ENCODE results near the gene CCNC. TPM values are rescaled to one million over a fixed set of nuclear protein-coding genes. Genes with fewer than 3 reads are reported as not detected.
"Not testable (repeated sequence)": the region's sequence is repeated elsewhere in the genome, so short reads cannot be mapped to it uniquely, and the experiment has no call there.

The CCNC gene
- polyA plus RNA-seq, 3 donors = 25.2 to 41.7 (median 32.6) TPM

DNA sequence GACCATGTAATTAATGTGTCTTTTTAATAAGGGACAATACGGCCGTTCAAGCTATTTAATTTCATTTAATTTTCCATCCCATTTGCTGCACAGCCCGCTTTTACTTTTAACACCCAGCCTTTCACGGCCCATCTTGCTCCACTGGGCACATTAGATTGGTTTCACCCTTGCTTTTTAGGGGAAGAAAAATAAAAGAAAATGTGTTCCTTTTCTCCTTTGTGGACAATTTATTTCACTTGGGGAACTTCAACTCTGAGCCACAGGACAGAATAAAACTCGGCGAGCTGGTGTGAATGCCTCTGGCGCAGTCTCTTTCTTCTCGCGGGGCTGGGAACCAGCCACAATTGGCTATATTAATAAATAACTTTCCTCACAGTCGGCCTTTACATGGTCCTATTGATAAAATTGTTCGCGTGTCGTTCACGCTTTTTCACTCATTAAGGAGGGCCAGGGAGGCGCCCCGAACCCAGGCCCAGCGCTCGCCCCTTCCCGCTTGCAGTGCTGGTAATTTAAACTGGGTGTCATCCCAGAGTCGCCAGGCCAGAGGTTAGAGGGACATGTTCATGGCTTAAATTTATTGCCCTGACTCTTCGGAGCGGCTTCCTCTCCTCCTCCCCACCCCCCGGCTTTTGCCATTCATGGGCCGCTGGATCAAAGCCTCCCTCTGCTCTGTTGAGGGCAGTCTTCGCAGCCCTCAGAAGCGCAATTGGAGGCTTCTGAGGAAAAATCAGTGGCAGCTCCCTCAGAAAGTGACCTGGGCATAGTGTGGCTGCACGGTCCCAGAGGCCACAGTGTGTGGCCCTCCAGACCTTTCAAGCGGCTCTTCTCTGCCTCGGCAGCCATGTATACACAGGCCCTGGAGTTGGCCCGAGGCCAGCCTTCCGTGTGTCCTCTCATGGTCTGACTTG lies 36.0 kb upstream of the CCNC start:
- 11 to 13% (median 13%) methylated on average over 31 of the region's 31 CpGs for WGBS, 3 donors

DNA sequence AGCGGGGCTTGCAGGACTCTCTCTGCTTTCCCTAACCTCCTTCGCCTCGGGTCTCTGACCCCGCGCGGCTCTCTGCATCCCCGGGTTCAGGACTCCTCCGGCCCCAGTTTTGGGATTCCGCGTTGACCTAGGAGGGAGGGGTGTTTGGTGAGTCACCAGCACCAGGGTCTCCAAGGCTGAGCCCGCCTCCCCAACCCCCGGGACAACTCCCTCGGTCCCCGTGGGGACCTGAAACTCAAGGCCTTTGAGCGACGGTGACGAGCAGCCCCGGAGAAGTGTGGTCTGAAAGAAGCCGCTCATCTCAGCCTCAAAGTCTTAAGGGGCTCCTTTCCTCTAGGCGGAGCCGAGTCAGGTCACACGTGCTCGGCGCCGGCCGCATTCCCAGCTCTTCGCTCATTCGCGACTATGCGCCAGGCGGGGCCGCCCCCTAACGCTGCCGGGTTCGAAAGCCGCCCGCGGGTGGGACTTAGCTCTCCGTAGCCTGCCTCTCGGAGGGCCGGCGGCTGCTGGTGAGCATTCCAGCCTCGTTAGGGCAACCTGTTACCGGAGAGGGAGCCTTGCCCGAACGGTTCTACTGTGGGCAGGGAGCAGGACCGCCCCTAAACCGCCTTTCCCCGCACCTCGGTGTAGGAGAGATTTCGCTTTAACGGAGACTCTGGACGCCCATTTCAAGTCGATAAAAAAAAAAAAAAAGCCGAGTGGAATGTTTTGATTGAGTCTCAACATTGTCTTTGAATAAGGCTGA lies 35.1 kb upstream of the CCNC start:
- 1 to 4% (median 2%) methylated on average over 55 of the region's 55 CpGs for WGBS, 3 donors

More for the DNA sequence above, 36.0 kb upstream of the CCNC start:
- no peak overlapping the region for H3K27ac ChIP-seq (ENCODE audit: low read depth, low read length)

DNA sequence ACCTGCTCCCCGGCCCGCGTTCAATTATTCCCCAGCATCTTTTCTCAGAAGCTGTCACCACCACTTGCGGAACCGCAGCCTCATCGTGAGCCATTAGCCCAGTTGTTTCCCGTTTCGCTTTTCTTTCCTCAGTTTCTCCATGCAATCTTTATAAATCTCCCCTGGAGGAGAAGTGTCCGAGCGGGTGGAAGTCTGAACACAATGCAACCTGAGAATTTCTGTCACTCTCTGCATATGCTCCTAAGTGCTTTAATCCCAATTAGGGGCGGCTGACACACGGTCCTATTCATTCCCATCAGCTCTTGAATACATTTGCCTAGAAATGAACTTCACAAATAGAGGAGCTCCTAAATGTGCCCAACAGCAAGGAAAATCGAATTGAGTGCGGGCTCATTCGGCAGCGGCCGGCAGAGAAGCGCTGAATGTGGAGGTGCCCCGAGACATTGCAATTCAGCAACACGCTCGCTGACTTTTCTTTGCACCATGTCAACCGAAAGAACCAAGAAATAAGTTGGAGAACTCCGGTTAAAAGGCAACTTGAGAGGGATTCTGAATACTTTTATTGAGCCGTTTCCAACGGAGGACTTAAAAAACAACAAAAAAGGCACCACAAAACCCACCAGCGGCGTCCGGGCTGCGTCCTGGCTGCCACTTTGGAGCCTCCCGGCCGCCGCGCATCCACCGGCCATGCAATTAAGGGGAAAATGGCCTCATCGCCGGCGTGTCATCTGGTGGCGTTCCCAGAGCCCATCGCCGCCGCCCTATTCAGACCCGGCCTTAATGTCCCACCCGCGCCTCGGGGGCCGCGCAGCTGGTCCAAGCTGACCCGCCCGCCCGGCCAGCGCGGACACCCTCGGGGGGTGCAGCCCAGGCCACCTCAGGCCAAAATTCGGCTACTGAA lies 34.3 kb upstream of the CCNC start:
- 6% methylated on average over 54 of the region's 54 CpGs for WGBS, 3 donors
- no peak overlapping the region for H3K27ac ChIP-seq (ENCODE audit: low read depth, low read length)

More for the DNA sequence above, 35.1 kb upstream of the CCNC start:
- no peak overlapping the region for H3K27ac ChIP-seq (ENCODE audit: low read depth, low read length)

DNA sequence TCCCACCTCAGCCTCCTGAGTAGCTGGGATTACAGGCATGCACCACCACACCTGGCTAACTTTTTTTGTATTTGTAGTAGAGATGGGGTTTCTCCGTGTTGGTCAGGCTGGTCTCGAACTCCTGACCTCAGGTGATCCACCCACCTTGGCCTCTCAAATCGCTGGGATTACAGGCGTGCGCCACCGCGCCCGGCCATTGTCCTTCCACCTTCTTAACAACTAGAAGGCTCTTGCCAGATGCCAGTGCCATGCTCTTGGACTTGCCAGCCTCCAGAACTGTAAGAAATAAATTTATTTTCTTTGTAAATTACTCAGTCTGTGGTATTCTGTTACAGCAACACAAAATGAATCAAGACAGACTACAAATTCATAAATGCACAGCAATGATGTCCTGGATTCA lies 26.2 kb upstream of the CCNC start:
- not testable (repeated sequence) for H3K27ac ChIP-seq (ENCODE audit: low read depth, low read length)
- 67 to 74% (median 69%) methylated on average over 8 of the region's 8 CpGs for WGBS, 3 donors

DNA sequence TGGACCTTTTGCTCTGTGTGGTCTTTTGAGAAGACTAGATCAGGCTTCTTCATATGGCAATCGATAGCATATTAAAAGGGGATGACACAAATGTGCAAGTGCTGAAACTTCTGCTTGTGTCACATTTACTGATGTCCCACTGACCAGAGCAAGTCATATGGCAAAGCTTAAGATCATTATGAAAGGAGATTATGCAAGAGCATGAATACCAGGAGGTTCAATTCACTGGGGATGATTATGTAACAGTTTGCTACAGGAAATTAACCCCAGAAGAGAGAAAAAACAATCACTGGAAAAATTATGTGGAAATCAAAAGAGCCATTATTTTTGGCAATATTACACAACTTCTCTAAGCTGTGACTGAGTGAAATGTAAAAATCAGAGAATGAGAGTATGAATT lies 24.4 kb upstream of the CCNC start:
- H3K27ac ChIP-seq (ENCODE audit: low read depth, low read length) = no peak overlapping the region
- 25 to 40% (median 29%) methylated on average over 1 of the region's 1 CpG for WGBS, 3 donors

DNA sequence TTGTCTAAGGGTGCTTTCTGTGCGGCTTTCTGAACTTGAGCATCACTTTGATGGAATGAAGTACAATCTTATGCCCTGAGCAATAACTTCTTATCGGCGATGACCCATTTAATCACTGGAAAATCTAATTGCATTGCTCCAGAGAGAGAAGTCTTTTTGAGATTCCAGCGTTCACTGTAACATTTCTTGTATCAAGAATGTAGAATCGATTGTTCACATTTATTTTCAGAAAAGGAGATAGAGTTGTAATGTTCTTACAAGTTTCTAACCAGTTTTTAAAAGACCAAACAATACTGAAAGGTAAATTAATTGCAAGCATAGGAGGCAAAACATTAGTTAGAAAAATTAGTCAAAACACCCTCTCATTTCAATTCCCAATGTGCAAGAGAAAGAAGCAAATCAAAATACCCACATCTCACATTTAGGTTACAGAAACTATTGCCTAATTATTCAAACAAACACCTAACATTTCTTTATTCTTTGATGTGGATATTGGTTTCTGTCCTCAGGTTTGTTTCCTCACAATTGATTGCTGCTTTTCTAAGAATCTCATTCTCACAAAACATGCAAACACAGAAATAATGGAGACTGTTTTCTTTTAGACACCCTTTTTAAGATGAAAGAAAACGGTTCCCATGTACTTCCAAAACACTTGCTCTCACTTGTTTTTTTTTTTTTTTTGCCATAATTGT lies 23.4 kb upstream of the CCNC start:
- WGBS, 3 donors = 23 to 34% (median 24%) methylated on average over 6 of the region's 6 CpGs
- H3K27ac ChIP-seq (ENCODE audit: low read depth, low read length) = no peak overlapping the region

DNA sequence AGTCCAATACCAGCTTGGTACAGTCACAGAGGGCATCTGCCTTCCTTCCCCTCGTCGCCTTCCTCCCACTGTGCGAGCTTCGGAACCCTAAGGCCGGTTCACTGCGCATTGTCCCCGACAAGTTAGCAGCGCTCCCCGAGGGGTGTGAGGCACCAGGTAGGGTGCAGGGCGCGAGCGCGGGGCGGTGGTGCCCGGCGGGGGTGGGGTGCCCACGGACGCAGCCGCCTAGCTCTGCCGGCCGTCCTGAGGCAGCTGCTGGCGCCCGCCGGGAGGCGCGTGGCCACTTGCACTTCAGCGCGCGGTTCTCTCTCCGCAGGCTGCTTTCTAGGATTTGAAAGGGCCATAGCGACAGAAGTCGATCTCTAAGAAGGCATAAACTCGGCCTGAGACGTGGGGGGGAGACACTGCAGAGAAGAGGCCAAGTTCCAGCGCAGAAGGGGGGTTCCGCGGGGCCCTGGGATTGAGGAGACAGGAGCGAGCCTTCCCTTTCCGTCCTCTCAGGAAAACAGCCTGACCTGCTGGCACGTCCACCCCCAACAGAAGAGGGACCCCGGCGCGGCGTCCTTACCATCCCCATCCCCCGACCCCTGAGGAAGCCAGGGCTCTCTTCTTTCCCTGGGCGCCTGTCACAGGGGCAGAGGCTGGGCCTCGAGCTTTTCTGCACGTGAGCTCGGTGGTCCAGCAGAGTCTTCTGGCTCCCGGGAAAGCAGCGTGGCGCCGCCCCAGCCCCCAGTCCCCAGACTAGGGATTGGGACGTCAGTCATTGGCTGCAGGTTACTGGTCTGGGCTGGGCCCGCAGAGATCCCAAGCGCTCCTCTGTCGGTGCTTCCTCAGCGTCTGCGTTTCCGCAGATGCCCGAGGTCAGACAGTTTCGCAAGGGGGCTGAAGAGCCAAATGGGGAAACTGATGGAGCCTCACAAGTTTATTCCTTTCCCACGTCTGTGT lies 22.5 kb upstream of the CCNC start:
- no peak overlapping the region for H3K27ac ChIP-seq (ENCODE audit: low read depth, low read length)
- WGBS, 3 donors = 5 to 6% (median 6%) methylated on average over 60 to 63 of the region's 63 CpGs

DNA sequence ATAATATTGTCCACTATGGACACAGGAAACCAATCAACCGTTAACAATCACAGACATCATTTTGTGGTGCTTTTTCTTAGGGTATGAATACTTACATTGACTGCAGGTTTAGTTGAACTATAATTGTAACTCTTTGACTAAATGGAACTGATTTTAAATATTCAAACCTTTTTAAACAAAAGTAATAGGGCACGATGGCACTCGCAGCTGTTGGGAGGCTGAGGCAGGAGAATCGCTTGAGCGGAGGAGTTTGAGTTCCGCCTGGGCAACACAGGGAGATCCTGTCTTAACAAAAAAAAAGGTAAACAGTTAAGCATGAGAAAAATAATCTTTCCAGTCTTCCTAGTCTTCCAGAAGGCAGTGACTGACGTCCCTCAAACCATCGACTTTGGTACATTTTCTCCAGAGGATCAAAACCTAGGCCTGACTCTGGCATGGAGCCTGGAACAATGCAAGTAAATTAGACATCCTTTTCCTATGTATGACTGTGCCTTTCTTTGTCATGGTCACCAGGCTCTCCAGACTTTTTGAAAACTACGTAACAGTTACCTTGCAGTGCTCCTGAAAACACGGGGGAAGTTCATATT lies 21.5 kb upstream of the CCNC start:
- 30 to 38% (median 38%) methylated on average over 10 of the region's 10 CpGs for WGBS, 3 donors
- no peak overlapping the region for H3K27ac ChIP-seq (ENCODE audit: low read depth, low read length)

DNA sequence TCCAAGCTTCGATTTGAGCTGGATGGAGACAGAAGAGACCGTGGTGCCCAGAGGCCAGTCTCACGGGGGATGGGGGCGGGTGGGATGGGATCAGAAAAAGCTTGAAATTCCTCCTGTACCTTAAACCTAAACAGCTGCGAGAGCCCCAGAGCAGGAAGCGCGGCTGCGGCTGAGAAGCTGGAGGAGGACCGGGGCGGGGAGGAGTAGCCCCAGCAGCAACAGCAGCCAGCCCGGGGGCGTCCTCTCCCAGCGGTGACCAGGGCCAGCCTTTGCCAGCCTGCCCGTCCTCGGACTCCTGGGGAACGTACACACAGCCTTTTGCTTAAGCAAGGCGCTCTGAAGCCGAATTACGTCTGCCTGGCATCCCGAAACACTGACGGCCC lies 20.8 kb upstream of the CCNC start:
- WGBS, 3 donors = 4 to 8% (median 5%) methylated on average over 21 of the region's 21 CpGs
- H3K27ac ChIP-seq (ENCODE audit: low read depth, low read length) = no peak overlapping the region

DNA sequence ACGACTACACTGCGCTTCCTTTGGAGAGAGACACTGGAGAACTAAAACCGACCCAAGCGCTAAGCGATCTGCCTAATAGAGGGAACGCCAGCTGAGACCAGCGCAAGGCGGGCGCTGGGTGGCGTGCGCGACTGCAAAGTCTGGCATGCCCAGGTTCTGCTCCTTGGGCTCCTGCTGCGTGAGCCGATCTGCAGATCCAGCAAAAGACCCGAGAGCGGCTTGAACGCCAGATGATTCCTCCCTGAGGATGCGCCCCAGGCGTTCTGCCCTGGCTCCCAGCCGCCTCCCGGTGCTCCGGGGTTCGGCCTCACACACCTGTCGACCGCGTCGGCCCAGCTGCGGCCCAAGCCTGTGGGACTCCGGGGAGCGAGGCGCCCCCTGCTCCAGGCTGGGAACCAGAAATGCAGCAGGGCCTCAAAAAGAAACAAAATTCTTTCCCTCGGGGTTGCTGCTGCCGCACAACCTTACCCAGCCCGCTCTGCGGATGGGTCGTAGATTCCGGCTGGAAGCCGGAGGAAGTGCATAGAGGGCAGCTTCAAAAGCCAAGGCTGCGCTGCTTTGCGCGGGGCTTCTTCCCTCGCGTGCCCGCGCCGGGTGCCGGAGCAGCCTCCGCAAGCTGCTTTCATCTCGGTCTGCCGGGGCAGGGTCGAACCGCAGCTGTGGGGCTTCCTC lies 20.3 kb upstream of the CCNC start:
- 1% methylated on average over 52 of the region's 52 CpGs for WGBS, 3 donors
- H3K27ac ChIP-seq (ENCODE audit: low read depth, low read length) = no peak overlapping the region

DNA sequence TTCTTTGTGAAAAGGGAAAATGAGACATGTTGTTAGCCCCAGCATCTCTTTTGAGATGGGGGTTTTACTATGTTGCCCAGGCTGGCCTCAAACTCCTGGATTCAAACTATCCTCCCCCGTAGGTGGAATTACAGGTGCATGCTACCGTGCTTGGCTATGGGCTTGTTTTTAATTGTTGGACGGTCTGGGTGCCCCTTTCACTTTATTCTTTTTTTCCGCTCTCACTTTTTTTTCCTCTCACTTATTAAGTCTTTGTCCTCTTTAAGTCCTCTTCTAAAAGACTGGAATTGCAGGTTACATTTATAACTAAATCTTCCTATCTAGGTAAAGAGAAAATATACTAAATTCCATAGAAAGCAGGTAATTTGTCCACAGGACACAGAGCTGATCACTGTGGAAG lies 19.3 kb upstream of the CCNC start:
- 69 to 87% (median 85%) methylated on average over 4 of the region's 4 CpGs for WGBS, 3 donors
- H3K27ac ChIP-seq (ENCODE audit: low read depth, low read length) = no peak overlapping the region

DNA sequence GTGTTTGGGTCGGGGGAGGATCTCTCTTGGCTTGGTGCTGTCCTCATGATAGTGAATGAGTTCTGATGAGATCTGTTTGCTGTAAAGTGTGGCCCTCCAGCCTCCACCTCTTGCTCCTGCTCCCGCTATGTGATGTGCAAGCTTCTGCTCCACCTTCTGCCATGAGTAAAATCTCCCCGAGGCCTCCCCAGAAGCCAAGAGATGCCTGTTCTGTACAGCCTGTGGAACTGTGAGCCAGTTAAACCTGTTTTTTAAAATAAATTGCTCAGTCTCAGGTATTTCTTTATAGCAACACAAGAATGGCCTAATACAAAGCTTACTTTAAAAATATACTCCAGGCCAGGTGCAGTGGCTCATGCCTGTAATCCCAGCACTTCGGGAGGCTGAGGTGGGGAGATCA lies 11.3 kb upstream of the CCNC start:
- H3K27ac ChIP-seq (ENCODE audit: low read depth, low read length) = no peak overlapping the region
- 71 to 86% (median 84%) methylated on average over 4 of the region's 4 CpGs for WGBS, 3 donors

DNA sequence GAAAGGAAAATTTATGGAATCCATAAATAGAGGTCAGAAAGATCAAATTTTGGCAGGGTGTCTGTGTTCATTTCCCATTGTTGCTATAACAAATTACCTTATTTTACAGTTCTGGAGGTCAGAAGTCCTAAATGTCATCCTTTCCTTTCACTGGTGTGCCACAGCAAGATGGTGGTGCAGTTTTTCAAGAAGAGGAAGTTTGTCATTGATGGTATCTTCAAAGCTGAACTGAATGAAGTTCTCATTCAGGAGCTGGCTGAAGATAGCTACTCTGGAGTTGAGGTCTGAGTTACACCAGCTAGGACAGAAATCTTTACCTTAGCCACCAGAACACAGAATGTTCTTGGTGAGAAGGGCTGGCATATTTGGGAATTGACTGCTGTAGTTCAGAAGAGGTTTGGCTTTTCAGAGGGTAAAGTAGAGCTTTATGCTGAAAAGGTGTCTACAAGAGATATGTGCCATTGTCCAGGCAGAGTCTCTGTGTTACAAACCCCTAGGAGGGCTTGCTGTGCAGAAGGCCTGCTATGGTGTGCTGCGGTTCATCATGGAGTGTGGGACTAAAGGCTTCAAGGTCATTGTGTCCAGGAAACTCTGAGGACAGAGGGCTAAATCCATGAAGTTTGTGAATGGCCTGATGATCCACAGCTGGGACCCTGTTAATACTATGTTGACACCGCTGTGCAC lies 7.2 kb upstream of the CCNC start:
- 94 to 99% (median 97%) methylated on average over 2 of the region's 2 CpGs for WGBS, 3 donors

DNA sequence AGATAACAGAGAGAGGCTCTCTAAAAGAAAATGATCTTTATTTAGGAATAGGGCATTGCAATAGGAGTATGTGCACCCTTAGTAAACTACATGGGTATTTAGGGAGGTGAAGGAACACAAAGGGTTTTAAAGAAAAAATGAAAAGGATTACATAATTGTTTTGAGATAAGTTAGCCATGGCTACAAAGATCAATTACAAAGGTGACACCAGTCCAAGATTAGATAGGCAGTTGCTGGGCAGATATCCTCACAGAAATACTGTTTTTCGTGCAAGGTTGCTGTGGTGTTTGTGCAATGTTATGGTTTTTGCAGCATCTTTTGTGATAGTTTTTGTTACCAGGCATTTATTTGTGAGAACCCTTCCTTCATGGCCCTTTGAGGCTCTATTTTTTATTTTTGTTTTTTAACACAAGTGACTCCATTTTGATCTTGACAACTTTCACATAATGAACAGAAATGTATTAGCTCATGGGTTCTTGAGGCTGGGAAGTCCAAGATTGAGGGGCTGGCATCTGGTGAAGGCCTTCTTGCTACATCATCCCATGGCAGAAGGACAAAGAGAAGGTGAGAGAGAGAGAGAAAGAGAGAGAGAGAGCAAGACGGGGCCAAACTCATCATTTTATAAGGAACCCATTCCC lies 5.6 kb upstream of the CCNC start:
- H3K27ac ChIP-seq (ENCODE audit: low read depth, low read length) = no peak overlapping the region
- WGBS, 3 donors = 73 to 83% (median 78%) methylated on average over 2 of the region's 2 CpGs

More for the DNA sequence above, 7.2 kb upstream of the CCNC start:
- H3K27ac ChIP-seq (ENCODE audit: low read depth, low read length) = no peak overlapping the region

DNA sequence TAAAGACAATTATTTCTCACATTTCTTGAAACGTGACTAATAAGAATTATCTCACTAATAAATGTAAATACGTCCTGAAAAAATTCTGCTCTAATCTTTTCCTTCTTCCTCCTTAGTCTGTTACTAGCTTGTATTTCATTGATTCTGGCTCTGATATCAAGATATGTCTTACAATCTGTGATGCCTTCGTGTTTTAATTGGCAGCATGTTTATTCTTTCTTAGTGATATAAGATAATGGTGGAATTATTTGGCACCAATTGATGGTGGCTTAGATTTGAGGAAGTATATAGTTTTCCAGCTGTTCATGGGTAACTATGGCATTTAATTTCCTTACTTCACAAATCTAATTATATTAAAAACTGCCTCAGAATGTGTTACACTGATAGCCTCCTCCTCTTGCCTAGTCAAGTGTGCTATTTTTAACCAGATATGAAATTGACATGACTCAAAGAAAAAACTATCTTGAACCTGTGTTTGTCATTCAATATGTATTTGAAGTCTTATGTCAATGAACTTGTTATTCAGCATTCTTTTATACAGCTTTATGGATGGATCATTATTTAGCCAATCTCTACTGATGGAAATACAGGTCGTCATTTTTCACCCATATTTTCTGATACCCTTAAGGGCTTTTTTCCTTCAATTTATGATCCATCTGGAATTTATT lies 5.3 kb downstream of the CCNC start:
- no peak overlapping the region for H3K27ac ChIP-seq (ENCODE audit: low read depth, low read length)
- WGBS, 3 donors = 27 to 80% (median 57%) methylated on average over 4 of the region's 4 CpGs
